H1 (cell line): Measurements from ENCODE around the gene KRT84. TPM values are rescaled to one million over a fixed set of nuclear protein-coding genes. Genes with fewer than 3 reads are reported as not detected.

Experiments used
- CTCF ChIA-PET: fragments of 300-600 bp; sonication (Branson Sonifier 250); formaldehyde crosslinking; loops from one replicate; lab custom pipeline; 2021; ENCODE audit not compliant: partially characterized antibody; lab: Charles Lee
- POLR2A ChIA-PET: fragments of 300-600 bp; sonication (Branson Sonifier 250); formaldehyde crosslinking; loops from one replicate; lab custom pipeline; 2021; ENCODE audit warnings: inconsistent platforms; ENCODE audit not compliant: partially characterized antibody; lab: Charles Lee
- DNase-seq, 2 experiments: peaks; one replicate each; pipeline versions ENCODE4 v3.0.0 to v3.0.0-alpha.2; 2010 to 2022; ENCODE audit warnings: low spot score in 2 of 2, low read depth in 1 of 2, mixed read lengths in 1 of 2
- FAIRE-seq: peaks from 2 replicates; lab custom pipeline; 2011; peaks lifted over from hg19 to GRCh38; lab: Jason Lieb, UNC
- H2AFZ ChIP-seq: 2 replicates; pipeline ENCODE4 v1.8.1; 2012; ENCODE audit warnings: low read length, inconsistent platforms
- H2AK5ac ChIP-seq: 2 replicates; pipeline ENCODE4 v1.6.1; 2013; ENCODE audit warnings: low read depth, low read length
- H2BK120ac ChIP-seq: replicated peaks from 2 replicates; pipeline ENCODE3; 2013; ENCODE audit warnings: low read depth, low read length, inconsistent platforms
- H2BK12ac ChIP-seq: 2 replicates; pipeline ENCODE4 v1.6.1; 2013; ENCODE audit warnings: low read depth, low read length
- H2BK15ac ChIP-seq: 2 replicates; pipeline ENCODE4 v1.6.1; 2013; ENCODE audit warnings: low read length
- H2BK20ac ChIP-seq: 2 replicates; pipeline ENCODE4 v1.6.1; 2013; ENCODE audit warnings: low read length
- H2BK5ac ChIP-seq: 2 replicates; pipeline ENCODE4 v1.6.1; 2013; ENCODE audit warnings: low read depth, low read length
- H3K14ac ChIP-seq: 2 replicates; pipeline ENCODE4 v1.6.1; 2013; ENCODE audit warnings: inconsistent platforms; ENCODE audit not compliant: insufficient read length
- H3K18ac ChIP-seq: 2 replicates; pipeline ENCODE4 v1.6.1; 2013; ENCODE audit warnings: low read length; ENCODE audit errors: extremely low read depth
- H3K23ac ChIP-seq: 2 replicates; pipeline ENCODE4 v1.6.1; 2013; ENCODE audit warnings: inconsistent platforms; ENCODE audit not compliant: insufficient read length
- H3K23me2 ChIP-seq: 2 replicates; pipeline ENCODE4 v1.6.1; 2013; ENCODE audit warnings: low read depth, low read length
- H3K27ac ChIP-seq: 2 replicates; pipeline ENCODE4 v1.6.1; 2011; ENCODE audit warnings: low read depth, low read length, inconsistent platforms
- H3K27me3 ChIP-seq, 4 experiments: replicated peaks in 1 of 4; 1 replicate in 1 of 4; 2 replicates in 3 of 4; pipeline versions ENCODE4 v1.6.1 to v1.8.1; 2011 to 2013; ENCODE audit warnings: low read length in 3 of 4, mild to moderate bottlenecking in 3 of 4, inconsistent platforms in 2 of 4, mixed read lengths in 2 of 4, moderate library complexity in 1 of 4; ENCODE audit not compliant: control insufficient read depth in 3 of 4, insufficient read depth in 3 of 4; ENCODE audit errors: extremely low read depth in 1 of 4
- H3K36me3 ChIP-seq, 4 experiments: 2 replicates each; pipeline versions ENCODE4 v1.6.1 to v1.8.1; 2011 to 2013; ENCODE audit warnings: mild to moderate bottlenecking in 4 of 4, low read length in 3 of 4, moderate library complexity in 2 of 4, control low read depth in 1 of 4, inconsistent platforms in 1 of 4; ENCODE audit not compliant: insufficient read depth in 4 of 4, control insufficient read depth in 2 of 4
- H3K4ac ChIP-seq: replicated peaks from 2 replicates; pipeline ENCODE3; 2013; ENCODE audit warnings: low read length, low read depth, mixed read lengths, inconsistent platforms; ENCODE audit not compliant: insufficient read length
- H3K4me1 ChIP-seq, 4 experiments: replicated peaks in 1 of 4; 1 replicate in 1 of 4; 2 replicates in 3 of 4; pipeline versions ENCODE4 v1.6.1 to v1.8.1; 2011 to 2013; ENCODE audit warnings: low read length in 3 of 4, inconsistent platforms in 2 of 4, mixed read lengths in 1 of 4; ENCODE audit not compliant: insufficient read depth in 4 of 4, control insufficient read depth in 3 of 4
- H3K4me2 ChIP-seq, 2 experiments: 2 replicates each; pipeline versions ENCODE4 v1.6.1 to v1.8.1; 2011 to 2013; ENCODE audit warnings: low read depth in 2 of 2, low read length in 2 of 2, control low read depth in 1 of 2, inconsistent platforms in 1 of 2, mild to moderate bottlenecking in 1 of 2; ENCODE audit not compliant: insufficient read depth in 1 of 2
- H3K4me3 ChIP-seq, 4 experiments: fragments of 200-600, 300-600 bp in 1 of 4; sonication (generic), shearing (Covaris generic), sonication (Bioruptor Twin) in 1 of 4; 2 replicates each; pipeline versions ENCODE4 v1.5.1 to v1.8.1; 2011 to 2016; ENCODE audit warnings: low read length in 4 of 4, low read depth in 3 of 4, control low read depth in 2 of 4, inconsistent platforms in 2 of 4, mild to moderate bottlenecking in 2 of 4, mixed read lengths in 1 of 4, moderate library complexity in 1 of 4; ENCODE audit not compliant: insufficient read depth in 2 of 4; ENCODE audit errors: extremely low read depth in 1 of 4
- H3K56ac ChIP-seq: replicated peaks from 2 replicates; pipeline ENCODE3; 2013; ENCODE audit warnings: low read depth, mild to moderate bottlenecking, mixed read lengths, low read length, inconsistent platforms; ENCODE audit not compliant: insufficient read length
- H3K79me1 ChIP-seq: 2 replicates; pipeline ENCODE4 v1.6.1; 2013; ENCODE audit warnings: low read depth, low read length, control low read depth
- H3K79me2 ChIP-seq, 2 experiments: 2 replicates each; pipeline versions ENCODE4 v1.6.1 to v1.8.1; 2012 to 2013; ENCODE audit warnings: low read length in 2 of 2, mild to moderate bottlenecking in 2 of 2, inconsistent platforms in 1 of 2; ENCODE audit not compliant: insufficient read depth in 2 of 2, control insufficient read depth in 1 of 2
- H3K9ac ChIP-seq, 4 experiments: replicated peaks in 1 of 4; 1 replicate in 1 of 4; 2 replicates in 3 of 4; pipeline versions ENCODE4 v1.6.1 to v1.8.1; 2011 to 2013; ENCODE audit warnings: low read depth in 3 of 4, low read length in 3 of 4, control low read depth in 2 of 4, mild to moderate bottlenecking in 2 of 4, moderate library complexity in 2 of 4, inconsistent platforms in 1 of 4; ENCODE audit errors: extremely low read depth in 1 of 4
- H3K9me3 ChIP-seq, 2 experiments: 2 replicates each; pipeline versions ENCODE4 v1.6.1 to v1.8.1; 2012 to 2013; ENCODE audit warnings: mild to moderate bottlenecking in 2 of 2, moderate library complexity in 2 of 2, control low read depth in 1 of 2, inconsistent platforms in 1 of 2, low read depth in 1 of 2, low read length in 1 of 2, mixed read lengths in 1 of 2; ENCODE audit not compliant: insufficient read depth in 2 of 2
- H4K20me1 ChIP-seq, 2 experiments: replicated peaks in 1 of 2; 2 replicates each; pipeline versions ENCODE3 to v1.8.1; 2011 to 2013; ENCODE audit warnings: inconsistent platforms in 2 of 2, low read length in 2 of 2, mild to moderate bottlenecking in 1 of 2; ENCODE audit not compliant: insufficient read depth in 2 of 2, control insufficient read depth in 1 of 2
- H4K5ac ChIP-seq: 2 replicates; pipeline ENCODE4 v1.6.1; 2013; ENCODE audit warnings: low read length, low read depth, mixed read lengths, inconsistent platforms; ENCODE audit not compliant: insufficient read length
- H4K8ac ChIP-seq: 2 replicates; pipeline ENCODE4 v1.8.0; 2013; ENCODE audit warnings: mild to moderate bottlenecking, moderate library complexity, low read length, inconsistent platforms; ENCODE audit not compliant: insufficient read depth; ENCODE audit errors: extremely low read depth
- H4K91ac ChIP-seq: replicated peaks from 2 replicates; pipeline ENCODE3; 2013; ENCODE audit warnings: low read length, mixed read lengths, inconsistent platforms; ENCODE audit not compliant: insufficient read length
- ATF2 ChIP-seq: IDR thresholded peaks from 2 replicates; pipeline ENCODE4 v1.6.1; 2012; ENCODE audit warnings: low read length, inconsistent platforms
- ATF3 ChIP-seq: IDR thresholded peaks from 2 replicates; pipeline ENCODE4 v1.6.1; 2011; ENCODE audit warnings: low read depth, mild to moderate bottlenecking, low read length; ENCODE audit not compliant: insufficient read depth
- BCL11A ChIP-seq, 2 experiments: IDR thresholded peaks; one replicate each; pipeline ENCODE4 v1.6.1; 2011; ENCODE audit warnings: low read depth in 2 of 2, low read length in 2 of 2, mild to moderate bottlenecking in 2 of 2
- CEBPB ChIP-seq: IDR thresholded peaks from 2 replicates; pipeline ENCODE4 v1.6.1; 2012; ENCODE audit warnings: low read depth, low read length
- EZH2 ChIP-seq: fragments of 200-600 bp; sonication (generic); IDR thresholded peaks from 2 replicates; pipeline ENCODE4 v1.7.1; 2012; ENCODE audit warnings: low read depth, mild to moderate bottlenecking, moderate library complexity, low read length, inconsistent platforms; ENCODE audit not compliant: severe bottlenecking
- FOSL1 ChIP-seq: IDR thresholded peaks from 2 replicates; pipeline ENCODE4 v1.6.1; 2011; ENCODE audit warnings: mild to moderate bottlenecking, low read depth, low read length, moderate library complexity; ENCODE audit not compliant: insufficient read depth
- HDAC6 ChIP-seq: IDR thresholded peaks from one replicate; pipeline ENCODE4 v1.7.1; 2012; ENCODE audit warnings: low read depth, mild to moderate bottlenecking, inconsistent platforms, low read length, moderate library complexity
- MAFK ChIP-seq: IDR thresholded peaks from 2 replicates; pipeline ENCODE4 v1.6.1; 2012; ENCODE audit warnings: low read depth, mild to moderate bottlenecking, improper control_type of control experiment, low read length
- SIRT6 ChIP-seq: IDR thresholded peaks from one replicate; pipeline ENCODE4 v1.7.1; 2012; ENCODE audit warnings: low read length, inconsistent platforms
- TBP ChIP-seq: IDR thresholded peaks from 2 replicates; pipeline ENCODE4 v1.6.1; 2011; ENCODE audit warnings: low read depth, low read length, improper control_type of control experiment
- WGBS, 2 experiments: shearing (Covaris generic) in 1 of 2; methylation state at CpG; one replicate each; pipeline versions ENCODE4 v1.1.6 to v1.1.7; 2013 to 2015; ENCODE audit warnings: low lambda C conversion rate in 2 of 2, mixed read lengths in 2 of 2, inconsistent platforms in 1 of 2, low coverage in 1 of 2, missing lambda C conversion rate in 1 of 2; ENCODE audit not compliant: insufficient replicate concordance in 2 of 2, insufficient coverage in 1 of 2, insufficient read length in 1 of 2; ENCODE audit errors: extremely low coverage in 1 of 2, missing lambda C conversion rate in 1 of 2; 5-methylcytosine and 5-hydroxymethylcytosine counted together
- polyA plus RNA-seq, 7 experiments: library from polyadenylated mRNA; depleted of rRNA in 3 of 7; stranded (reverse) in 5 of 7; unstranded in 2 of 7; fragments of >200 nt in 5 of 7; fragments of 200-250 nt in 2 of 7; gene quantifications; 1 replicate in 5 of 7; 2 replicates in 1 of 7; 4 replicates in 1 of 7; pipeline versions ENCODE4 v1.2.1 to v1.2.3, GENCODE V29; 2011 to 2013; ENCODE audit warnings: missing spikeins in 2 of 7, mixed read lengths in 2 of 7
- total RNA-seq: library from RNA; stranded (reverse); fragmentation: NEBNext Ultra II Directional; extraction: Animal tissue kit (Norgen Biotek cat#: 25700); gene quantifications from 2 replicates; pipeline ENCODE4 v1.2.1, GENCODE V29; 2021

Gene KRT84
- total and polyA plus RNA-seq, 2 of the 8 experiments (the other 6 are each of a cell fraction or from before 2014, with no cell fraction given) = not detected

DNA sequence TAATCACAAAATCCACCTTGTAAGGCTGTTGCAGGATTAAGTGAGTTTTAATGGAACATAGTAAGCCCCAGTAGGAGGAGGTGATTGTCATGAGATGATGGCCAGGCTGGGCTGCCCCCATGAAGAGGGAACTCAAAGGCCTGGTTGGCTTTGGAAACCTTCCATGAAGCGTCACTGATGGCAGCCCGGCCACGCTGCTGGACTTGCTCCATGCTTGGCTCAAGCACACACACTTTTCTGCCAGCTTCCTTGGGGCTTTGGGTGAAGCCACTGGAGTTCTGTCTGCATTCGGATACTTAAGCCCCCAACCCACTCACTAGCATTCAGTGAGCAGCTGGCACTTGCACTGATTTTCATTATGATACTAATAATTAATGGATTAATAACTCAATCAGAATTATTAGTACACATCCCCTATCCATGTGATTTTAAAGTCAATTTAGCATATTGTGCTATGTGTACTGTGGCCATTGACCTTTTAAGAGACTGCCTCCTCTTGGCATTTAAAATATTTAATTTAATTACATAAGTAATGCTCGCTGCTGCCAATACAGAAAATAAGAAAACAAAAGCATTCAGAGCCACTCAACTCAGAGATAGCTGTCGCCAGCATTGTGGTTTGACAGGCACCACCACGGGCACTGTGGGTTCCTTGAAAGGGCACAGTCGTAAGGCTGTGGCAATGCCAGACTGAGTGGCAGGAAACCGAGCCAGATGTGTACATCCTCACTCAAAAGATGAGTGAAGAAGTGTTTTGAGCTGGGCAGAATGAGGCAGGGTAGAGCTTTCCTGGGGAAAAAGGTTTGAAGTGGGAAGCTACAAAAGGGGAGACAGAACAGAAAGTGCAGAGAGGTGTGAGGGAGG lies 34.0 kb downstream of the KRT84 start:
- H3K56ac ChIP-seq = no peak overlapping the region
- no peak overlapping the region for H2AFZ ChIP-seq
- H3K14ac ChIP-seq = no peak overlapping the region
- H2BK5ac ChIP-seq = no peak overlapping the region
- ChIA-PET CTCF (interaction anchor here (0.8 to 10.7 kb wide), 13 partner anchors 11 to 196 kb away, joined by 3 to 88 read pairs (median 5); partner anchors contain the start of gene KRT85), POLR2A (no interaction called here)
- no peaks in the 10 kb centered on the region for H3K79me2 ChIP-seq
- no peak overlapping the region for H3K9ac ChIP-seq
- no peak overlapping the region for H3K4me3 ChIP-seq
- no peak overlapping the region for H4K91ac ChIP-seq
- 84% methylated on average over 9 of the region's 9 CpGs; no CpG with 5 or more reads in 1 of the 2 experiments for WGBS, 2 experiments
- no peaks in the 10 kb centered on the region for H3K23me2 ChIP-seq
- H3K4ac ChIP-seq = no peak overlapping the region
- H4K20me1 ChIP-seq = no peaks in the 10 kb centered on the region
- no peaks in the 10 kb centered on the region for H3K4me1 ChIP-seq
- no peak overlapping the region for H3K27ac ChIP-seq
- no peak overlapping the region for H3K23ac ChIP-seq
- H4K8ac ChIP-seq = no peak overlapping the region
- no peaks in the 10 kb centered on the region for H3K36me3 ChIP-seq
- DNase-seq (no peak), FAIRE-seq (no peak)
- H4K5ac ChIP-seq = no peak overlapping the region
- no peak overlapping the region for H3K18ac ChIP-seq
- no peaks in the 10 kb centered on the region for H3K27me3 ChIP-seq
- H3K4me2 ChIP-seq = no peak overlapping the region
- no peak overlapping the region for H2BK20ac ChIP-seq
- no peaks in the 10 kb centered on the region; a peak in 1 of 4 replicates for H3K9me3 ChIP-seq
- no peak overlapping the region for H2AK5ac ChIP-seq
- H2BK120ac ChIP-seq = no peak overlapping the region
- no peaks in the 10 kb centered on the region for H3K79me1 ChIP-seq
- no peak overlapping the region for H2BK12ac ChIP-seq
- H2BK15ac ChIP-seq = no peak overlapping the region
- TF ChIP-seq FOSL1 (no peak), ATF3 (no peak), CEBPB (no peak), EZH2 (no peak), MAFK (no peak), ATF2 (no peak), TBP (no peak), SIRT6 (no peak), BCL11A (IDR thresholded peaks at IDR 0.05; ENCODE audit: low read depth in 2 of 2, low read length in 2 of 2) (no peak), HDAC6 (no peak)
